Activated CD4-positive, alpha-beta T cell treated with anti-CD3 and anti-CD28 coated beads, Interleukin-2, amount 10 ng/mL, durations not matched to agents 7 days and 5 days (primary cell): Measurements from ENCODE around the gene POU3F3. TPM values are rescaled to one million over a fixed set of nuclear protein-coding genes. Genes with fewer than 3 reads are reported as not detected.

Experiments used
- CTCF ChIA-PET: fragments of 350-600 bp; sonication (Branson Sonifier 250); formaldehyde crosslinking; loops from one replicate; lab custom pipeline; 2021; ENCODE audit warnings: antibody characterized with exemption; lab: Charles Lee
- POLR2A ChIA-PET: fragments of 350-600 bp; sonication (Branson Sonifier 250); formaldehyde crosslinking; loops from one replicate; lab custom pipeline; 2021; ENCODE audit warnings: antibody characterized with exemption; lab: Charles Lee
- DNase-seq: peaks from one replicate; pipeline ENCODE4 v3.0.0-alpha.2; 2020
- H3K27ac Mint-ChIP-seq: one replicate; pipeline ENCODE4 v1.8.0; 2021; ENCODE audit warnings: mild to moderate bottlenecking, moderate library complexity, mixed read lengths
- H3K27me3 Mint-ChIP-seq: one replicate; pipeline ENCODE4 v1.8.0; 2021; ENCODE audit warnings: mixed read lengths
- H3K36me3 Mint-ChIP-seq: one replicate; pipeline ENCODE4 v1.8.0; 2021; ENCODE audit warnings: low read depth, mixed read lengths
- H3K4me1 Mint-ChIP-seq: one replicate; pipeline ENCODE4 v1.8.0; 2021; ENCODE audit warnings: mixed read lengths
- H3K4me3 Mint-ChIP-seq: one replicate; pipeline ENCODE4 v1.8.0; 2021; ENCODE audit warnings: mild to moderate bottlenecking, moderate library complexity, mixed read lengths
- H3K9me3 Mint-ChIP-seq: one replicate; pipeline ENCODE4 v1.8.0; 2021; ENCODE audit warnings: mixed read lengths
- total RNA-seq, 2 experiments: library from RNA; stranded (reverse); gene quantifications; one replicate each; pipeline ENCODE4 v1.2.3, GENCODE V29; 2021

Gene POU3F3
- total RNA-seq, 2 experiments from 2014 or later, result not detected

DNA sequence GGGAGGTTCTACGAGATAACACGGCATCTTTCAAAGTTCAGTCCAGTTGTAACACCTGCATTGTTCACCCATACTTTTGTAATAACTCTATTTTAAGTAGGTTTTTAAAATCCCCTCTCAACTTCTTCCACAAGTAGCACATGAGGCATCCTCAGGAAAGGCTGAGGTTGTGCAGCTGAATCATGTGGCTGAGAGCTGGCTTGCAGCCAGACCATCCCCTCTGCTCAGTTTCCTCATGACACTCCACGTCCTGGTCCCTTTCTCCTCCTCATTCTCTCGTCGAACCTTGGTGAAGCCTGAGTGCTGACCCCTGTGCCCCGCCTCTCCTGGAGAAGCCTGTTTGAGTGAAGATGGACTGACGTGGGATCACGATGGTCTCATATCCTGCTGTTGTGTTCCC lies 42.5 kb downstream of the POU3F3 start:
- DNase-seq, result no peak
- Mint-ChIP-seq H3K27me3 (peaks cover 2% of the 10 kb centered on the region), H3K4me3 (no peak overlapping the region), H3K27ac (no peak overlapping the region), H3K9me3 (no peaks in the 10 kb centered on the region), H3K4me1 (no peaks in the 10 kb centered on the region), H3K36me3 (no peaks in the 10 kb centered on the region)
- ChIA-PET CTCF (no interaction called here), POLR2A (no interaction called here)

GRCh38 chr2:104897515-104898184 lies 43.7 kb downstream of the POU3F3 start:
- DNase-seq, result no peak
- Mint-ChIP-seq H3K9me3 (no peaks in the 10 kb centered on the region), H3K27me3 (peaks cover 2% of the 10 kb centered on the region), H3K4me1 (no peaks in the 10 kb centered on the region), H3K36me3 (no peaks in the 10 kb centered on the region), H3K27ac (no peak overlapping the region), H3K4me3 (no peak overlapping the region)
- POLR2A ChIA-PET, result no interaction called here
- CTCF ChIA-PET, result no interaction called here

GRCh38 chr2:104900608-104901007 lies 46.7 kb downstream of the POU3F3 start:
- POLR2A ChIA-PET, result no interaction called here
- CTCF ChIA-PET, result no interaction called here

DNA sequence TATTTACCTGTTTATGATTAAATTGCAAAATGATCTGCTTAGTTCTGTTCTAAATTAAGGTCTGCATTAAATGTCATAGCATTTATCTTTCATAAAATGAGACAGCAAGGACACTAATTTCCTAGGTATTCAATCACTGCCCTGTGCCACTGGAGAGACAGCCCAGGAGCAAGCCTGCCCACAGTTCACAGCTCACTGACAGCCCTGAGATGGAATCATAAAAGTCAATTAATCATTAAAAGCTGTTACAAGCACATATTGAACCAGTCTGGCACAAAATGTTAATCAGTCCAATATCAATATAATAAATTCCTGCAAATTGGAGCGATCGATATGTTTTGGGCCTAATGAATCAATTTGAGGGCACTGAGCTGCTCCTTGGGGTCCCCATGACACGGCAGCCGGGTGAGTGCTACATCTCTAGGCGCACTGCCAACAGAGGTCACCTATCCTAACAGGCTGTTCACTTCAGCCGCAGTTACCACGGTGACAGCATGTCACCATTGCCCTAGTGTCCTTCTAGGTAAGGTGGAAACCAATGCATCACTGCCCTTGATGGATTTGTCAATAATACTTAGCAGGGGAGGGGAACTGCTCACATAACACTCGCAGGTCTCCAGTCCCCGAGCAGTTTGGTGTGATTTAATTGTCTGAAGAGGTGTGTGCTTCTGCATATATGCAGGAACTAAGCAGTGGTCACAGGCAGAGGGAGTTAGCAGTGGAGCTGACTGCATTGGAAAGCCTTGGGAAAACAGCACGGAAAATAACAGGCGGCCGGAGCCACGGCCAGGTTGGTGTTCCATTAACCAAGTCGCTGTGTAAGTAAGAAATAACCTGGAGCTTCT lies 47.3 kb downstream of the POU3F3 start:
- POLR2A ChIA-PET, result no interaction called here
- H3K4me1 Mint-ChIP-seq, result no peaks in the 10 kb centered on the region
- CTCF ChIA-PET, result no interaction called here
- H3K9me3 Mint-ChIP-seq, result no peaks in the 10 kb centered on the region
- peaks cover 6% of the 10 kb centered on the region for H3K27me3 Mint-ChIP-seq
- H3K4me3 Mint-ChIP-seq, result no peak overlapping the region
- no peaks in the 10 kb centered on the region for H3K36me3 Mint-ChIP-seq
- DNase-seq, result no peak
- H3K27ac Mint-ChIP-seq, result no peak overlapping the region

More at GRCh38 chr2:104900608-104901007, 46.7 kb downstream of the POU3F3 start:
- H3K27me3 Mint-ChIP-seq, result peaks cover 4% of the 10 kb centered on the region
- no peaks in the 10 kb centered on the region for H3K9me3 Mint-ChIP-seq
- H3K27ac Mint-ChIP-seq, result no peak overlapping the region
- no peaks in the 10 kb centered on the region for H3K36me3 Mint-ChIP-seq
- no peak overlapping the region for H3K4me3 Mint-ChIP-seq
- no peak for DNase-seq
- no peaks in the 10 kb centered on the region for H3K4me1 Mint-ChIP-seq

DNA sequence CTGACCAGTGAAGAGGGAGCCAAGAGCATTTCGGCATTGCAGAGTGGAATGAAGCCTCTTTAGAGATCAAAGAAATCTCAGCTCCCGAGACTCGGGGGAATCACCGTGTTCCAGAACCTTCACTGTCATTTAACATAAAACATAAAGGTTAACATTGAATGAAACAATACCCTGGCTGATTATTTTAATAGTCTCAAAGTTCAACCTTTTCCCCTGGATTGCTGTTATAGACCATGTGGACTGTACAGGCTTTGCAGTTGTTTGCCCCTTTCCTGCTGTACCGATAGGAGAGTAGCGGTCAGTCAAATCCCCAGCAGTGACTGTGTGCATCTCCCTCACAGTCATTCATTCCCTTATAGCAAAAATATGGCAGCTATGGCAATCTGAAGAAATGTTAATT lies 48.4 kb downstream of the POU3F3 start:
- ChIA-PET CTCF (interaction anchor here (0.6 kb wide), 1 partner anchor 1759 kb away, joined by 3 read pairs; no protein-coding TSS in a partner anchor), POLR2A (no interaction called here)
- no peaks in the 10 kb centered on the region for H3K4me1 Mint-ChIP-seq
- H3K36me3 Mint-ChIP-seq, result no peaks in the 10 kb centered on the region
- no peak for DNase-seq
- H3K27ac Mint-ChIP-seq, result no peak overlapping the region
- no peaks in the 10 kb centered on the region for H3K9me3 Mint-ChIP-seq
- H3K27me3 Mint-ChIP-seq, result peaks cover 6% of the 10 kb centered on the region
- no peak overlapping the region for H3K4me3 Mint-ChIP-seq

Other genes starting within 250 kb of the POU3F3 start
- 10 to 100 TPM; 23.6 to 23.7 TPM for gene MRPS9, start 184.0 kb downstream of the POU3F3 start, total RNA-seq